Measurements from ENCODE around the gene ZNF2.

DNA sequence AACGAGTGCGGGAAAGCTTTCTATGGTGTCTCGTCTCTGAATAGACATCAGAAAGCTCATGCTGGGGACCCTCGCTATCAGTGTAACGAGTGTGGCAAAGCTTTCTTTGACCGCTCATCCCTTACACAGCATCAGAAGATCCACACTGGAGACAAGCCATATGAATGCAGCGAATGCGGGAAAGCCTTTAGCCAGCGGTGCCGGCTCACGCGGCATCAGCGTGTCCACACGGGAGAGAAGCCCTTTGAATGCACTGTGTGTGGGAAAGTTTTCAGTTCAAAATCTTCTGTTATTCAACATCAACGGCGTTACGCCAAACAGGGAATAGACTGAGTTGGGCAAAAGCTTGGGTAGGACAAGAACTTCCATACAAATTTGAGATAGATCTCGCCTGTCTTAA, 16.2 kb downstream of the ZNF2 start:
- TF ChIP-seq, protein P1, sequence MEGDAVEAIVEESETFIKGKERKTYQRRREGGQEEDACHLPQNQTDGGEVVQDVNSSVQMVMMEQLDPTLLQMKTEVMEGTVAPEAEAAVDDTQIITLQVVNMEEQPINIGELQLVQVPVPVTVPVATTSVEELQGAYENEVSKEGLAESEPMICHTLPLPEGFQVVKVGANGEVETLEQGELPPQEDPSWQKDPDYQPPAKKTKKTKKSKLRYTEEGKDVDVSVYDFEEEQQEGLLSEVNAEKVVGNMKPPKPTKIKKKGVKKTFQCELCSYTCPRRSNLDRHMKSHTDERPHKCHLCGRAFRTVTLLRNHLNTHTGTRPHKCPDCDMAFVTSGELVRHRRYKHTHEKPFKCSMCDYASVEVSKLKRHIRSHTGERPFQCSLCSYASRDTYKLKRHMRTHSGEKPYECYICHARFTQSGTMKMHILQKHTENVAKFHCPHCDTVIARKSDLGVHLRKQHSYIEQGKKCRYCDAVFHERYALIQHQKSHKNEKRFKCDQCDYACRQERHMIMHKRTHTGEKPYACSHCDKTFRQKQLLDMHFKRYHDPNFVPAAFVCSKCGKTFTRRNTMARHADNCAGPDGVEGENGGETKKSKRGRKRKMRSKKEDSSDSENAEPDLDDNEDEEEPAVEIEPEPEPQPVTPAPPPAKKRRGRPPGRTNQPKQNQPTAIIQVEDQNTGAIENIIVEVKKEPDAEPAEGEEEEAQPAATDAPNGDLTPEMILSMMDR (IDR thresholded peaks at IDR 0.05; ENCODE audit: poor library complexity, severe bottlenecking) = no peak
- TF ChIP-seq RAD21 (conservative IDR thresholded peaks at IDR 0.05) = no peak
- no peak for TF ChIP-seq POLR2AphosphoS5 (IDR thresholded peaks at IDR 0.05)
- TF ChIP-seq EP300 (conservative IDR thresholded peaks at IDR 0.05; ENCODE audit: poor library complexity, severe bottlenecking) = no peak
- TF ChIP-seq TAF1 (IDR thresholded peaks at IDR 0.05; ENCODE audit: low read depth) = no peak
- TF ChIP-seq SMC3 (conservative IDR thresholded peaks at IDR 0.05; ENCODE audit: poor library complexity) = no peak
- TF ChIP-seq EZH2 (IDR thresholded peaks at IDR 0.05; ENCODE audit: borderline replicate concordance, insufficient read depth, low read length, poor library complexity, severe bottlenecking) = no peak
- TF ChIP-seq, protein P2, sequence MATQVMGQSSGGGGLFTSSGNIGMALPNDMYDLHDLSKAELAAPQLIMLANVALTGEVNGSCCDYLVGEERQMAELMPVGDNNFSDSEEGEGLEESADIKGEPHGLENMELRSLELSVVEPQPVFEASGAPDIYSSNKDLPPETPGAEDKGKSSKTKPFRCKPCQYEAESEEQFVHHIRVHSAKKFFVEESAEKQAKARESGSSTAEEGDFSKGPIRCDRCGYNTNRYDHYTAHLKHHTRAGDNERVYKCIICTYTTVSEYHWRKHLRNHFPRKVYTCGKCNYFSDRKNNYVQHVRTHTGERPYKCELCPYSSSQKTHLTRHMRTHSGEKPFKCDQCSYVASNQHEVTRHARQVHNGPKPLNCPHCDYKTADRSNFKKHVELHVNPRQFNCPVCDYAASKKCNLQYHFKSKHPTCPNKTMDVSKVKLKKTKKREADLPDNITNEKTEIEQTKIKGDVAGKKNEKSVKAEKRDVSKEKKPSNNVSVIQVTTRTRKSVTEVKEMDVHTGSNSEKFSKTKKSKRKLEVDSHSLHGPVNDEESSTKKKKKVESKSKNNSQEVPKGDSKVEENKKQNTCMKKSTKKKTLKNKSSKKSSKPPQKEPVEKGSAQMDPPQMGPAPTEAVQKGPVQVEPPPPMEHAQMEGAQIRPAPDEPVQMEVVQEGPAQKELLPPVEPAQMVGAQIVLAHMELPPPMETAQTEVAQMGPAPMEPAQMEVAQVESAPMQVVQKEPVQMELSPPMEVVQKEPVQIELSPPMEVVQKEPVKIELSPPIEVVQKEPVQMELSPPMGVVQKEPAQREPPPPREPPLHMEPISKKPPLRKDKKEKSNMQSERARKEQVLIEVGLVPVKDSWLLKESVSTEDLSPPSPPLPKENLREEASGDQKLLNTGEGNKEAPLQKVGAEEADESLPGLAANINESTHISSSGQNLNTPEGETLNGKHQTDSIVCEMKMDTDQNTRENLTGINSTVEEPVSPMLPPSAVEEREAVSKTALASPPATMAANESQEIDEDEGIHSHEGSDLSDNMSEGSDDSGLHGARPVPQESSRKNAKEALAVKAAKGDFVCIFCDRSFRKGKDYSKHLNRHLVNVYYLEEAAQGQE (IDR thresholded peaks at IDR 0.05; ENCODE audit: borderline replicate concordance) = no peak
